HL-60 (cell line): ENCODE measurements around the gene SERPINB2.

ENCODE experiments used
- DNase-seq, 2 experiments: peaks; one replicate each; pipeline ENCODE4 v3.0.0-alpha.2; 2010 to 2020; ENCODE audit warnings: low read depth in 1 of 2, low spot score in 1 of 2
- H3K27ac ChIP-seq: fragments of 250-450 bp; sonication (Bioruptor Pico); replicated peaks from 2 replicates; pipeline ENCODE4 v1.5.1; 2020; ENCODE audit warnings: mild to moderate bottlenecking, moderate library complexity
- H3K27me3 ChIP-seq: fragments of 250-450 bp; sonication (Bioruptor Pico); 2 replicates; pipeline ENCODE4 v1.5.1; 2021; ENCODE audit warnings: mild to moderate bottlenecking, moderate library complexity; ENCODE audit not compliant: insufficient read depth, poor library complexity, severe bottlenecking
- H3K4me3 ChIP-seq: replicated peaks from 2 replicates; pipeline ENCODE4 v1.5.1; 2011; ENCODE audit warnings: mild to moderate bottlenecking, control low read depth, low read length; ENCODE audit not compliant: insufficient read depth
- CTCF ChIP-seq: IDR thresholded peaks from one replicate; pipeline ENCODE4 v1.5.1; 2011; ENCODE audit warnings: low read length, control low read depth, inconsistent platforms; ENCODE audit not compliant: insufficient read depth
- GABPA ChIP-seq: IDR thresholded peaks from 2 replicates; pipeline ENCODE4 v1.6.1; 2012; ENCODE audit warnings: low read depth
- POLR2AphosphoS5 ChIP-seq: IDR thresholded peaks from 2 replicates; pipeline ENCODE4 v1.6.1; 2012; ENCODE audit warnings: low read depth
- REST ChIP-seq: IDR thresholded peaks from 2 replicates; pipeline ENCODE4 v1.6.1; 2012; ENCODE audit warnings: low read depth; ENCODE audit not compliant: insufficient replicate concordance
- SPI1 ChIP-seq: IDR thresholded peaks from 2 replicates; pipeline ENCODE4 v1.6.1; 2012; ENCODE audit warnings: low read depth, mild to moderate bottlenecking, borderline replicate concordance

Gene SERPINB2

DNA sequence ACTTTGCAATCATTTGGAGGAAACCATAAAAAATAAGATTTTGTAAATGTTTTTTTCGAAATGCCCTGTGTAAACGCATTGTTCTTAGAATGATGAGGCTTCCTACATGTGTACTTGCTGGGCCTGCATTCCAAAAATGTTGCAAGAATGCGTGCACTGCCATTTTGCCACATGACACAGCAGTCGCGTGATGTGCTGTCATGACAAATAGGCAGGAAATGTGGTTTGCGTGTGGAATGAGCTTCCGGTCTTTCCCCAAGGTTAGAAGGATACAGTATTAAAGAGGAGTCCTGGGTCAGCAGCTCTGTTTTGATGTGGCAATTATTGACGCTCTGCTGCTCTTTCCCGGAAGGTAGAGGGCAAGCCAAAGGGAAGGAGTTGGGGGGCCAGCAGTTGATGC, 18.1 kb upstream of the SERPINB2 start:
- TF ChIP-seq GABPA (peak; percentile 80), REST (peak; percentile 57), POLR2AphosphoS5 (peak; percentile 93), SPI1 (no peak), CTCF (no peak)
- peak; percentile 98 to 100 for DNase-seq
- Histone ChIP-seq H3K27me3 (no peaks in the 10 kb centered on the region), H3K4me3 (no peak overlapping the region), H3K27ac (peak overlapping the region; percentile 79)

DNA sequence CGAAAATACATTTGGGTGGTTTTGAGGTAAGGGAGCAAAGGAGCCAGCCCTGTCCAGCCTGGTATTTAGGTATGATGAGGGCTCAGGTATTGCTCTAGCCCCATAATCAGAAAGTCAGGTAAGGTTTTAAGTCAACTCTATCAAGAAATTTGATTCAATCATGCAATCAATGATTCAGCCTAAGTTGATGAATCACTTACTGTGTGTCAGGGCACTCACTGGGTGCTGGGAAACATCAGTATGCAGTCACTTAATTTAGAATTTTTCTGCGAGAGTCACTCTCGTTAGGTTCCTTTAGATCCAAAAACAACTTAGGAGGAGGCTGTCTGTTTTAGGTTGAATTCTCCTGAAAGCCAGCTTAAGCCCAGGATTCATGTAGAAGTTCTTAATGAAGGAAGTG, 17.7 kb upstream of the SERPINB2 start:
- Histone ChIP-seq H3K27ac (peak overlapping the region; percentile 79), H3K4me3 (no peak overlapping the region), H3K27me3 (no peaks in the 10 kb centered on the region)
- TF ChIP-seq POLR2AphosphoS5 (no peak), REST (no peak), SPI1 (0 out of 2 replicates have a peak, but pooled peaks have one; percentile 13), CTCF (no peak)
- DNase-seq, result no peak

GRCh38 chr18:63871836-63872235, 15.7 kb upstream of the SERPINB2 start:
- Histone ChIP-seq H3K27ac (no peak overlapping the region), H3K4me3 (no peak overlapping the region), H3K27me3 (no peaks in the 10 kb centered on the region)
- no peak for TF ChIP-seq POLR2AphosphoS5
- no peak for TF ChIP-seq SPI1
- no peak for TF ChIP-seq CTCF
- TF ChIP-seq GABPA, result no peak
- TF ChIP-seq REST, result no peak
- no peak for DNase-seq
